ENCODE results near the gene ACRV1.
"Not testable (repeated sequence)": the region's sequence is repeated elsewhere in the genome, so short reads cannot be mapped to it uniquely, and the experiment has no call there.

The ACRV1 gene

GRCh38 chr11:125680747-125681146, at the start of gene ACRV1:
ACRV1 (minus strand) TSS chr11:125680847; CDS start chr11:125680780, 67 bp downstream.
- DNase-seq = no peak

- no peak for DNase-seq
Measured at GRCh38 chr11:125728969-125729368, 48.3 kb upstream of the ACRV1 start.

GRCh38 chr11:125724125-125724524, 43.5 kb upstream of the ACRV1 start:
- peak; percentile 1 for DNase-seq

GRCh38 chr11:125720781-125721180, 40.1 kb upstream of the ACRV1 start:
- no peak for DNase-seq

- DNase-seq = not testable (repeated sequence)
Measured at GRCh38 chr11:125704686-125705085, 24.0 kb upstream of the ACRV1 start.

- DNase-seq = no peak
Measured at GRCh38 chr11:125701858-125702621, 21.4 kb upstream of the ACRV1 start.

GRCh38 chr11:125701018-125701610, 20.5 kb upstream of the ACRV1 start:
- DNase-seq = no peak

- no peak for DNase-seq
Measured at GRCh38 chr11:125694951-125695350, 14.3 kb upstream of the ACRV1 start.

GRCh38 chr11:125692887-125693286, 12.2 kb upstream of the ACRV1 start:
- DNase-seq = no peak

GRCh38 chr11:125690006-125690405, 9.4 kb upstream of the ACRV1 start:
- DNase-seq = no peak

GRCh38 chr11:125689274-125689859, 8.7 kb upstream of the ACRV1 start:
- no peak for DNase-seq

- DNase-seq = no peak
Measured at GRCh38 chr11:125688632-125689031, 8.0 kb upstream of the ACRV1 start.

- DNase-seq = no peak
Measured at GRCh38 chr11:125688066-125688465, 7.4 kb upstream of the ACRV1 start.

- DNase-seq = no peak
Measured at GRCh38 chr11:125685228-125685627, 4.6 kb upstream of the ACRV1 start.

- DNase-seq = no peak
Measured at GRCh38 chr11:125679837-125680236, 810 bp downstream of the ACRV1 start.

GRCh38 chr11:125679397-125679796, 1.2 kb downstream of the ACRV1 start:
- no peak for DNase-seq

GRCh38 chr11:125675196-125675595, 5.5 kb downstream of the ACRV1 start:
- DNase-seq = no peak

- DNase-seq = no peak
Measured at GRCh38 chr11:125674210-125674609, 6.4 kb downstream of the ACRV1 start.

GRCh38 chr11:125671561-125671960, 9.1 kb downstream of the ACRV1 start:
- no peak for DNase-seq

GRCh38 chr11:125670172-125670571, 10.5 kb downstream of the ACRV1 start:
- DNase-seq = no peak

GRCh38 chr11:125667151-125667550, 13.5 kb downstream of the ACRV1 start:
- no peak for DNase-seq

- peak; percentile 26 for DNase-seq
Measured at GRCh38 chr11:125663910-125664309, 16.7 kb downstream of the ACRV1 start.

GRCh38 chr11:125662689-125663088, 18.0 kb downstream of the ACRV1 start:
- DNase-seq = peak; percentile 38

GRCh38 chr11:125649465-125650166, 31.0 kb downstream of the ACRV1 start:
- no peak for DNase-seq

Data from activated CD4-positive, alpha-beta T cell treated with anti-CD3 and anti-CD28 coated beads, Interleukin-2, amount 50 U/mL, for 16 hours (primary cell).